Measurements from ENCODE around the gene PKIG. TPM values are rescaled to one million over a fixed set of nuclear protein-coding genes. Genes with fewer than 3 reads are reported as not detected.

The PKIG gene
- total RNA-seq, 2 donors from 2014 or later = 61.5 to 77.6 TPM

DNA sequence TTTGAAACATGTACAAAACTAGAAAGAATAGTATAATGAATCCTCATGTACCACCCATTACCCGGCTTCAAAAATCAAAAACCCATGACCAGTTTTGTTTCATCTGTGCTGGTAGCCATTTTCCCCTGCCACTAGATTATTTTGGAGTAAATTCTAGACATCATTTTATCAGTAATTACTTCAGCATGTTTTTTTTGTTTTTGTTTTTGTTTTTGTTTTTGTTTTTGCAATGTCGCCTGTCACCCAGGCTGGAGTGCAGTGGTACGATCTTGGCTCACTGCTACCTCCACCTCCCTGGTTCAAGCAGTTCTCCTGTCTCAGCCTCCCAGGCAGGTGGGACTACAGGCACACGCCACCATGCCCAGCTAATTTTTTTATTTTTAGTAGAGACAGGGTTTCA, 8.0 kb upstream of the PKIG start:
- Histone ChIP-seq H3K36me3 (ENCODE audit: control insufficient read depth, insufficient read depth, low read length) (peaks cover 11% of the 10 kb centered on the region), H3K4me1 (ENCODE audit: control insufficient read depth, insufficient read depth, low read length) (peaks cover 3% of the 10 kb centered on the region), H3K9ac (ENCODE audit: extremely low read depth, low read length, poor library complexity, severe bottlenecking) (no peak overlapping the region), H3K9me3 (ENCODE audit: control insufficient read depth, low read length) (no peaks in the 10 kb centered on the region), H3K27ac (ENCODE audit: low read depth, low read length) (no peak overlapping the region), H3K4me3 (ENCODE audit: low read length) (no peak overlapping the region), H3K27me3 (ENCODE audit: control insufficient read depth, insufficient read depth, low read length, poor library complexity, severe bottlenecking) (no peaks in the 10 kb centered on the region)
- H3K4me1 Mint-ChIP-seq = peaks cover 15% of the 10 kb centered on the region
- TF ChIP-seq, protein P1, sequence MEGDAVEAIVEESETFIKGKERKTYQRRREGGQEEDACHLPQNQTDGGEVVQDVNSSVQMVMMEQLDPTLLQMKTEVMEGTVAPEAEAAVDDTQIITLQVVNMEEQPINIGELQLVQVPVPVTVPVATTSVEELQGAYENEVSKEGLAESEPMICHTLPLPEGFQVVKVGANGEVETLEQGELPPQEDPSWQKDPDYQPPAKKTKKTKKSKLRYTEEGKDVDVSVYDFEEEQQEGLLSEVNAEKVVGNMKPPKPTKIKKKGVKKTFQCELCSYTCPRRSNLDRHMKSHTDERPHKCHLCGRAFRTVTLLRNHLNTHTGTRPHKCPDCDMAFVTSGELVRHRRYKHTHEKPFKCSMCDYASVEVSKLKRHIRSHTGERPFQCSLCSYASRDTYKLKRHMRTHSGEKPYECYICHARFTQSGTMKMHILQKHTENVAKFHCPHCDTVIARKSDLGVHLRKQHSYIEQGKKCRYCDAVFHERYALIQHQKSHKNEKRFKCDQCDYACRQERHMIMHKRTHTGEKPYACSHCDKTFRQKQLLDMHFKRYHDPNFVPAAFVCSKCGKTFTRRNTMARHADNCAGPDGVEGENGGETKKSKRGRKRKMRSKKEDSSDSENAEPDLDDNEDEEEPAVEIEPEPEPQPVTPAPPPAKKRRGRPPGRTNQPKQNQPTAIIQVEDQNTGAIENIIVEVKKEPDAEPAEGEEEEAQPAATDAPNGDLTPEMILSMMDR (conservative IDR thresholded peaks at IDR 0.05) = no peak
- no peaks in the 10 kb centered on the region for H3K27me3 Mint-ChIP-seq (ENCODE audit: insufficient read depth)
- peaks cover 2% of the 10 kb centered on the region for H3K9me3 Mint-ChIP-seq
- H3K27ac Mint-ChIP-seq = no peak overlapping the region
- H3K36me3 Mint-ChIP-seq (ENCODE audit: low read depth) = peaks cover 5% of the 10 kb centered on the region
- DNase-seq = no peak
- no peak overlapping the region for H3K4me3 Mint-ChIP-seq
- 94 to 100% methylated on average over 3 to 4 of the region's 4 CpGs for whole genome bisulfite sequencing, 2 experiments (ENCODE audit: insufficient coverage in 1 of 2, insufficient read length in 1 of 2)

- Histone ChIP-seq H3K4me3 (ENCODE audit: low read length) (no peak overlapping the region), H3K36me3 (ENCODE audit: control insufficient read depth, insufficient read depth, low read length) (peaks cover 11% of the 10 kb centered on the region), H3K9ac (ENCODE audit: extremely low read depth, low read length, poor library complexity, severe bottlenecking) (no peak overlapping the region), H3K9me3 (ENCODE audit: control insufficient read depth, low read length) (no peaks in the 10 kb centered on the region), H3K4me1 (ENCODE audit: control insufficient read depth, insufficient read depth, low read length) (peaks cover 3% of the 10 kb centered on the region), H3K27me3 (ENCODE audit: control insufficient read depth, insufficient read depth, low read length, poor library complexity, severe bottlenecking) (no peaks in the 10 kb centered on the region), H3K27ac (ENCODE audit: low read depth, low read length) (no peak overlapping the region)
- Mint-ChIP-seq H3K9me3 (peaks cover 2% of the 10 kb centered on the region), H3K27ac (no peak overlapping the region), H3K4me3 (no peak overlapping the region), H3K36me3 (ENCODE audit: low read depth) (peaks cover 5% of the 10 kb centered on the region), H3K27me3 (ENCODE audit: insufficient read depth) (no peaks in the 10 kb centered on the region), H3K4me1 (peaks cover 20% of the 10 kb centered on the region)
- WGBS, 2 experiments (ENCODE audit: insufficient coverage in 1 of 2, insufficient read length in 1 of 2) = 82 to 88% methylated on average over 3 of the region's 3 CpGs
- no peak for DNase-seq
- TF ChIP-seq, protein P1 (conservative IDR thresholded peaks at IDR 0.05) = peak; percentile 60
Measured at GRCh38 chr20:44576297-44576696, 6.1 kb upstream of the PKIG start.

GRCh38 chr20:44579313-44580081, 2.9 kb upstream of the PKIG start:
- Mint-ChIP-seq H3K4me3 (no peak overlapping the region), H3K27ac (no peak overlapping the region), H3K9me3 (peaks cover 2% of the 10 kb centered on the region), H3K27me3 (ENCODE audit: insufficient read depth) (no peaks in the 10 kb centered on the region), H3K4me1 (peaks cover 20% of the 10 kb centered on the region), H3K36me3 (ENCODE audit: low read depth) (peaks cover 5% of the 10 kb centered on the region)
- H3K27ac ChIP-seq (ENCODE audit: low read depth, low read length) = peak overlapping the region; percentile 75
- peaks cover 11% of the 10 kb centered on the region for H3K36me3 ChIP-seq (ENCODE audit: control insufficient read depth, insufficient read depth, low read length)
- H3K9ac ChIP-seq (ENCODE audit: extremely low read depth, low read length, poor library complexity, severe bottlenecking) = no peak overlapping the region
- 93% methylated on average over 8 of the region's 8 CpGs; no CpG with 5 or more reads in 1 of the 2 experiments for WGBS, 2 experiments (ENCODE audit: insufficient coverage in 1 of 2, insufficient read length in 1 of 2)
- no peaks in the 10 kb centered on the region for H3K4me1 ChIP-seq (ENCODE audit: control insufficient read depth, insufficient read depth, low read length)
- no peak overlapping the region for H3K4me3 ChIP-seq (ENCODE audit: low read length)
- TF ChIP-seq, protein P1 (conservative IDR thresholded peaks at IDR 0.05) = no peak
- no peaks in the 10 kb centered on the region for H3K9me3 ChIP-seq (ENCODE audit: control insufficient read depth, low read length)
- no peaks in the 10 kb centered on the region for H3K27me3 ChIP-seq (ENCODE audit: control insufficient read depth, insufficient read depth, low read length, poor library complexity, severe bottlenecking)
- DNase-seq = no peak
